T-helper 2 cell (primary cell): ENCODE results near the gene COL13A1.

ENCODE experiments used
- DNase-seq, 5 experiments: peaks; one replicate each; pipeline versions ENCODE4 v3.0.0 to v3.0.0-alpha.2; 2012 to 2022

COL13A1 gene

DNA sequence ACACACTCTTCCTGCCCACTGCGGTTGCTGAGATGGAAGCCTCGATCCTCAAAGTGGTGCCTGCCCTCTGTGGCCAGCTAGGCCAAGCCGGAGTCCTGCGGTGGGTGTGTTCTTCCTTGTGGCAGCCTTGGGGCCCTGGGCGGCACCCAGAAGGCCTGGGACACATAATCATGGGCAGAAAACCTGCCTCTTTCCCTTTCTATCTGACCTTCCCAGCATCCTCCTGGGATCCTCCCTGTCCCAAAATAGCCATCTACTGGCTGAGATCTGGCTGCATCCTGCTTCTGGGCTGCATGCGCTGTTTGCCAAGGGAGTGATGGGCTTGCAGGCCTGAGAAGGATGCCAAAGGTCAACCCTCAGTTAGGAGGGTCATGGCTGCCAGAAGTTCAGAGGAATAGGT, 23.9 kb downstream of the COL13A1 start:
- no peak for DNase-seq

DNA sequence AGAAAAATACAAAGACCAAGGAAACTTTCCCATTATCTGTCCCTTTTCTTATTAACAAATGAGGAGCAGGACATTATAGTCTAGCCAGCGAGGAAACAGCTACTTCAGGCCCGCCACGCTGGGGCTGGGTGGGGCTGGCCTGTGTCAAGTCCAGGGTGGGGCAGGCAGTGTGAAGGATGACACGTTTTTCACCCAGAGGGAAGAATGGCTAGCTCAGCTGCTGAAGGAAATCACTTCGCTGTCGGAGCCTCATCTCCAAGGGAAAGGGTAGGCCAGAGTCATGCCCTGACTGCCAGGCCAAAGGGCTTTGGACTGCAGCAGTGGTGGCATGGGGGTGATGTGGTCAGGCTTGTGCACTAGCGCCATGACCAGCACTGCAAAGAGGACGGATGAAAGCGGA, 24.4 kb downstream of the COL13A1 start:
- DNase-seq = no peak

DNA sequence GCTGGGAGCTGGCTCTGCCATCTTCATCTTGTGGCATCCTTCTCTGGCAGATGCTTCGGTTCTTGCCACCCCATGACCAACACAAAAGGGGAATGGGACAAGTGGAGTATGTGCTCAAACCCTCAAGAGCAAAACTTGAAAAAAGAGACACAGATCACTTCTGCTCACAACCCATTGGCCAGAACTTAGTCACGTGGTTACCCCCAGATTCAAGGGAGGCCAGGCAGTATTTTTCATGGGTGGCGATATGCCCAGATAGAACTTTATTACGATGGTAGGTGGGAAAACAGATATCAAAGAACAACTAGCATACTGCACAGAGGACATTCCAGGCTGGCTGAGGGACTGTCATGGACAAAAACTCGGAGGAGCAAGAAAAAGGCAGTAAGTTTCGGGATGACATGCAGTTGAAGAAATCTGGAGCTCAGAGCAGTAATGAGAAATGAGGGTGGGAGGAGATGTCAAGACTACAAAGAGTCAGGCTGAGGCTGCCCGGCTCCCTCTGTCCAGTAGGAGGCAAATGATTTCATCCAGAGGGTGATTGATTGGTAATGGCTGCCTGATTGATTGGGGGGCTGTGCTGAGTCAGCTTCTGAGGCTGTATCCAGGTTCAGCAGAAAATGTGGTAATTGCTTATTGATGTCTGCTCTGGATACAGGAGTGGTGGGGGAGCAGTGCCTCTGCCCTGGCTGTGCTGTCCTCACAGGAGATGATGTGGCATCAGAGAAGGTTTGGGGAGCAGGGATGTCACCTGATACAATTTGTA, 25.3 kb downstream of the COL13A1 start:
- DNase-seq = no peak

DNA sequence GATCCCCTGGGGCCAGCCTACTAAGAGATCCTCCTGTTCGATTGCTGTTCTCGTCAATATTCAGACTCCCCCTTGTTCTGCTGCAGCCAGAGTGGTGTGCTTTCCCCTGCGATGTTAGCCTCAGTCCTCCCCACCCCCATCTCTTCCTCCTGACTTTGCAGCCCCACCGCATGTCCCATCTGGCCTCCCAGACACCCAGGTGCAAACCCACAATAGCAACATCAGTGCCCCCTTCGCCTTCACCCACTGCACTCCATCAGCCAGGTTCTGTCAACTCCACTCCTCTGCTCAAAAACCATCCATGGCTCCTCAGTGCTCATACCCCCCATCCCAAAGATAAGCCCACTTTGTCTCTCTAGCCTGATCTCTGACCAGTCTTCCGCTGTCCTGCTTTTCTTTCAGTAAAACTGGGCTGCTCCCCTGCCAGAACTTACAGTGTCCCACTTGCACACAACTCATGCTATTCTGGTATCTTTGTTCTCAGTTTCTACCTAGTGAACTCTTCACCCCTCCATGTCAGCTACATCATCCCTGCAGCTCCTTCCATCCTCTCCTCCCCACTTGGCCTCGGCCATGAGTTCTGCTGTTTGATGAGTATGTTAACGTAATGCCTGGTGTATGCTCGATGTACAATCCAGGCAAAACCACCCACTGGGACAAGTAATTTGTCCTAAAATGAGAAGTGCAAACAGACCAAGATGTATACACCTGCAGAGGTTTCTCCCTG, 26.6 kb downstream of the COL13A1 start:
- no peak for DNase-seq

DNA sequence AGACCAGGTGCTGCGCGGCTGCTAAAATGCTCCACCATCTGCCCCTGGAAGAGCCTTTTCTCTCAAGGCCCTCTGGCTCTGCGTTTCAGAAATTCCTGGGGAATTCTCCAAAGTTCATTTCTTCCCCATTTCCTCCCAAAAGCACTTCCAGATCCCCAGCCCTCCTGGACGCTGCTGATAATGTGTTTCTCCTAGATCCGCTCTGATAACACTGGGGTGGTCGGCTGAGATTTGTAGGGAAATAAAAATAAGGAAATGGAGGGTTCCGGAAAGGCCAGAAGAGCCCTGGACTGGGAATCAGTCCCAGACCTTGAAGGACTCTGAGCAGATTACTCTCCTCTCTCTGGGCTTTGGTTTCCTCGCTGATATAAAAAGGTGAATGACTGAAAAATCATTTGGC, 28.1 kb downstream of the COL13A1 start:
- DNase-seq = no peak

DNA sequence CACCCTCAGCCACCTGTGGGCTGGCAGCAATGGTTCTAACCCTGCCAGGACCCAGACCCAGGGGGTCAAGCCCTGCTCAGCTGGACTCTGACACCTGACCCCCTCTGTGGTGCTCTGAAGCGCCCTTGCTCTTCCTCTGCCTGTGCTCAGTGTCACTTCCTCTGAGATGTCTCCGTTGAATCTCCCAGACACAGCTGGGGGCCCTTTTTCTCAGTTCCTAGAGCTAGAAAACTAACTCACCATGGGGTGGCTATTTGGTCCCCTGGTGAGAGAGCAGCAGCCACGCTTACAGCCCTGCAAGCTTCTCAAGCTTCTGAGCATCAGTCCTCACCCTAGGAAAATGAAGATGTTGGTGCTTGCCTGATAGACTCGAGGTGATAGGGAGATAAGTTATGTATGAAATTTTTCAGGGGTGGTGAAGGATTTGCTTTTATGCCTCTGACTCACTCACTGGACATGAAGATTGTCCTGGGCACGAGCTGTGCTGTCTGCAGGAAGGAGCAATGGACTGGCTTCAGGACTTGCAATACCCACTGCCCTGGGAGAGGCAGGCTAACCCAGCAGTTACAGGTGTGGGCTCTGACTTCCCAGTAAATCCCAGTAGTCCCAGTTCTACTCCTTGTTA, 29.6 kb downstream of the COL13A1 start:
- DNase-seq = no peak

DNA sequence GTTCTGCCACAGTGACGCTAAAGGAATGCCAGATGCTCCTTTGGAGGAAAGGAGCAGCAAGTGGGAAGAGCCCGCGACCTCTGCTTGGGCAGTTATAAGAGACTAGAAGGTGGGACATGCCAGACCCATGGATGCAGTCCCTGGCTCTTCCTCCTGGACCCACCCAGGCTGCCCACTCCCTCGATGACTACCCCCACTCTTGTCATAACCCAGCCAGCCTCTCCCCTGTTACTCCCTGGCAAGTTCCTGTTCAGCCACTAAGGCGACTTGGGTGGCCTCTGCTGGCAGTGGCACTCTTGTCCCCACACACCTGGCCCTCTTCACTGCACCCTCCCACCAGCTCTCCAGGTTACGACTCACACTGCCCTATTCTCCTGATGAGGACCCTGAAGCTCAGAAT, 33.5 kb downstream of the COL13A1 start:
- DNase-seq = no peak

DNA sequence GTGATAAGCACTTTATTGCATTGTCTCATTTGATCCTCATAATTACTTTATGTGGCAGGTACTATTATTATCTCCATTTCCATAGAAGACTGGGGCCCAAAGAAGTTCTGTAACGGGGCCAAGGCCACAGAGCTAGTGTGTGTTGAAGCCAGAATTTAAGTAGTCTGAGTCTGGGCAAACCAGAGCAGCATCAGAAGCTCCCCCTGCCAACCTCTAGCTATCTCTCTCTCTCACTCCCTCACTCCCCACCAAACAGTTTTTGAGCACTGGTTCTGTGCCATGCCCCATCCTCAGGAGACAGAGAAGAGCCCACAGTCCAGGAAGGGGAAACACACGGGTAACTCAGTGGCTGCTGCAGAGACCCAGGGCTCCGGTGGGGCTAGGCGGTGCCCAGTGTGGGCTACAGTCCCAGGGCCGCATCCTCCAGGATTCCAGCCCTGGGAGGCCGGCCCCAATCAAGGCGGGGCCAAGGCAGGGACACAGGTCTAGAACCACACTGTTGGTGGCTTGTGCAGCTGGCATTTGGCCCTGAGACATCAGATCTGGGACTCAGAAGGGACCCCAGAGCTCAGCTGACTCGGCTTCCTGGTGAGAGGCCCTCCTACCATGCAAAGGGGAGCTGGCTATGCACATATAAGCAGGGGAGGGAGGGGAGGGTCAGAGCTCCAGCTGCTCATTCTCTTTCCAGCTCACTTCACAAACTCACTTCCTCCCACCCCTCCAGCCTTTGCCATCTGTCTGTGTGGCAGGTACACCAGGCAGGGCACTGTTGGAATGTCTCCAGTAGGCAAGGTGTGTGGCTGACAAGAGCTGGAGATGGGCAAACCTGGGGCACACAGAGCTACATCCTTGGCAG, 34.4 kb downstream of the COL13A1 start:
- DNase-seq = no peak

DNA sequence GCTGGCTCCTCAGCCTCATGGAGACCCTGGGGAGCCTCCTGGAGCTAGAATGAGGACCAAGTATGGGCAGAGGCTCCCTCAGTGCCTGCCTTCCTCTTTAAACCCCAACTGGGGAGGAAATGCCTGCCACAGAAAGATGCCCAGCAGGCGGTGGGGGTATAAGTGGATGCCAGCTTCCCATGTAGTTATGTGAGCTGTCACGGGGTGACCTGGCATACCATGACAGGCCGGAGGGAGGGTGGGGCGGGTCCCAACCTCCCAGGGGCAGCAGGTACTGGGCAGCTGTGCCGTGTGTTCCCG, 35.0 kb downstream of the COL13A1 start:
- DNase-seq = no peak

DNA sequence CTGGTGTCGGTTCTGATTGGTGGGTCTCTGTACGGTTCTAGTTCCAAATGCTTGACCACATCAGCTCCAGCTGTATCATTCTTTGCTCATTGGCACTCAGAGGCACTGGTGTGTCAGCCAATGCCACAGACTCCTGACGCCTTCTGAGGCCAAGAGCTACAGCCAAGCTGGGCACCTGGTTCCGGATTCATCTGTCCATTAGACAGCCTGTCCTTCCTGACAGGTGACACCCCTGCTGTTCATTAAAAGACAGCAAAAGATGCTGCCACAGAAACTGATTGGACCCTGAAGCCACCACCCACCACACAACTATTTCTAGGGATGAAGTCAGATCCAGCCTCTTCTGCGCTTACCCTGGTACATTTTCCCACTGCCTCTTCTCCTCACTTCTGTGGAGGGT, 35.6 kb downstream of the COL13A1 start:
- DNase-seq = no peak

DNA sequence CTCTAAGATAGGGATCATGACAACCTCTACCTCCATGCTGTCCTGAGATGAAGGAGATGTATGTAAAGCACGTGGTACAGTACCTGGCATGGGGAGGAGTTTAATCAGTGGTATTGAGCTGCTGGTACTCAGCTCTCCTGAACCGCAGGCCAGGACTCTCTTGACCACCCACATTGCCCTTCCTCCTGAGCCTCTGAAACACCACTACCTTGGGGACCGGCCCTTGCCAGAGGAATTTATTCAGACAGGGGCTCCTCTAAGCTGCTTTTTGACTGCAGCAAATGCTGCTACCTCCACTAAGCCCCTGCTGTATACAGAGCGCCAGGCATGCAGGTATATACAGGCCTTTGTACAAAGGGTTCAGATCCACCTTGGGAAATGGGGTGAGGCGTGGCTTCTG, 36.7 kb downstream of the COL13A1 start:
- no peak for DNase-seq

DNA sequence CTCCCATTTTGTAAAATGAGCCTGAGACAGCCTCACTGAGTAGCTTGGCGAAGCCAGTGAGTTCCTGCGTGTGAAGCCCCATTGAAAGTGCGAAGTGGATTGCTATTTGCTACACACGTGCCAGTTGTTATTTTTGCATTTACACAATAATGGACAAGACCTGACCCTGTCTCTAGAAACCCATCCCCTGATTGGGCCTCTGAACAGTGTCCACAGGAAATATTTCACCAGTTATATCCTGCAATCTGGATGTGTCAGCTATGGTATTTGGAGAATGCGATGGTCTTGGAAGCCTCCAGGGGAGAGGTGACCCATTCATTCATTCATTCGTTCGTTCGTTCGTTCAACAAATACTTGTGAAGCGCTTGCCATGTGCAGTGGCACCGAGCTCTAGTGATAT, 37.1 kb downstream of the COL13A1 start:
- no peak for DNase-seq

DNA sequence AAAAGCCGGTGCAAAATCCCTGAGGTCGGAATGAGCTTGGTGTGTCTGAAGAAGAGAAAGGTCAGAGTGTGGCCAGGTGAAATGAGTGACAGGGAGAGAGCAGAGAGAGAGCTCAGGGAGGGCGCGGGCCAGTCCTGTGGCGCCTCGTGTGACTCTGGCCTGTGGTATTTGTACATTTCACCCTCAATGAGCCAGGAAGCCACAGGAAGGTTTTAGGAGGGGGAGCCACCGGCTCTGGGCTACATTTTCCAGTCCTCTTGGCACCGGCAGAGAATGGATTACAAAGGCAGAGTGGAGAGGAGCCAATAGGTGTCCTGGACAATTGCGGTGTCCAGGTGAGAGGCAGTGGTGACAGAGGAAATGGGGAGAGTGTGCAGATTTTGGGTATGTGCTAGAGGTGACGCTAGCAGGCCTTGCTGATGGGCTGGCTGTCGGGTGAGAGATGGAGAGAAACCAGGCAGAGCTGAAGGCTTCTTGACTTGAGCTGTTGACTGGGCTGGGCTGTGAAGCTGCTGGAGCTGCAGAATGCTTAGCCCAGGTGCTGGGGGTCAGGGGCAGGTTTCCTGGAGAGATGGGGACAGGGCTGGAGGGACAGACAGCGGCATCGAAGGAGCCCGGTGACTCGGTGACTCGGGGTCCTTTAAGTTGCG, 38.1 kb downstream of the COL13A1 start:
- DNase-seq = no peak

DNA sequence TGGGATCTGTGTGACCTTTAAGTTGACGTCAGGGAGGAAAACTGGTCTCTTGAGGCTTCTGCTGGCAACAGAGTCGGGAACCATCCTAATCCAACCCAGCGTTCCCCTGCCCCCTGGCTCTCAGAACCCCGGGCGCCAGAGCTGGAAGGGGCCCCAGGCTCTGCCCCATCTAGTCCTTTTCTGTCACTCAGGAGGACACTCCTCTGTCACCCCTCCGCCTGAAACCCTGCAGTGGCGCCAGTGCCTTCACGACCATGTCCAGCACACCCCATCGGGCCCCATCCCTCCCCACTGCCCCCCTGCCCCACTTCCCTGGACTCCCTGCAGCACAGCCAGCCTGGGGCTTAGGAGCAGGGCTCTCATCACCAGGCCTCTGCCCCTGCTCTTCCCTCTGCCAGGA, 39.1 kb downstream of the COL13A1 start:
- no peak for DNase-seq

DNA sequence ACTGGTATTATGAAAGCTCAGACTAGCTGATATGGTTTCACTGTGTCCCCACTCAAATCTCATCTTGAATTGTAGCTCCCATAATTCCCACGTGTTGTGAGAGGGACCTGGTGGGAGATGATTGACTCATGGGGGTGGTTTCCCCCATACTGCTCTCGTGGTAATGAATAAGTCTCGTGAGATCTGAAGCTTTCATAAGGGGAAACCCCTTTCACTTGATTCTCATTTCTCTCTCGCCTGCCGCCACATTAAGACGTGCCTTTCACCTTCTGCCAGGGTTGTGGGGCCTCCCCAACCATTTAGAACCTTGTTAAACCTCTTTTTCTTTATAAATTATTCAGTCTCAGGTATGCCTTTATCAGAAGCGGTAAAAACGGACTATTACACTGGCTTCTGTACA, 40.3 kb downstream of the COL13A1 start:
- peak in 1 of 5 experiments; percentile 39 for DNase-seq

DNA sequence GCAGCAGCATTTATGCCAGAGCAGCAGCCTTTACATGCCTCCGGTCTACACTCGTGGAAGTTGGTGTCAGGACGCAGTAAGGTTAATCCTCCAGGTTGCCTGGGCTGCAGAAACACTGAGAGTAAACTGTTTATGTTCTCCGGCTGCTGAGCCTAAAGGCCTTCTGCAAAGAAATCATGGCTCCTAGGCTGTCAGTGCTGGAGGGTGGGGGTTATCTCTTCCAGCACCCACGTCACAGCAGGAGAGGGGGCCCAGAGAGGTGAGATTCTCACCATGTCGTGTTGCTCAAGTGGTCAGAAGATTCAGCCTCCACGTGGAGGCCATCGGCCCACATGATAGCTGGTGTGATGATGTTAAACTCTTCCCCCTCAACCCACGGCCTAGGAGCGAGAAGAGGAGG, 41.2 kb downstream of the COL13A1 start:
- no peak for DNase-seq

DNA sequence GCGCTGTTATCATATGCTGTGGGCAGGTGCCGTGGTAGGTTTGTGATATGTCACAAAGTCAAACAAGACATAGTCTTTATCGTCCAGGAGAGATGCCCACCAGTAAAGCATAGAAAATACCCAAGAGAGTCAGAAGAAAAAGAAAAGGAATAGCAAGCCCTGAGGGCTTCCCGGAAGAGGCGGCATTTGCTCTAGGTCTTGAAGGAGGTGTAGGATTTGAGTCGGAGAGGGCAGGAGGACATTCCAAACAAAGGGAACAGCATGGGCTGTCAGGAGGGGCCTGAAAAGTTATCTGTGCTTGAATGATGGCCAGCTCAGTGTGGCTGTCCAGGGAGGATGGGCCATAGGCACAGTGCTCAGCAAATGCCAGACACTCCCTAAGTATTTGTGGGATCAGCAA, 42.2 kb downstream of the COL13A1 start:
- DNase-seq = no peak

DNA sequence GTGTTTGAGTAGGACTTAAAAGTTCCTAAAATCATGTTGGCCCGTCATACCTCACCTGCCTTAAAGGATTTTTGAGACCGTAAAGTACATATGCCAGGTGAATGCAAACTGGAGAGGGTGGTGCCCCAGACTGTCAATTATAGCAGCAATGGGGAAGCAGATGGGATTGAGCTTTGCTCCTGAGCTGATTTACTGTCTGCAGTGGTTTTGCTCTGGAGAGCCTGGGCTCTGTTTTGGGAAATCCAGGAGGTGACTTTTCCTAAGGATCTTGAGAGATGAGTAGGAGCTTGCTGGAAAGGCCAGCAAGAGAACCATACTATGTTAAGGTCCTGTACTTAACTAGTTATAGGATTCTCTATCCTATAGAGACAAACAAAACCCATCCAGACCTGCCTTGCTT, 43.0 kb downstream of the COL13A1 start:
- DNase-seq = no peak

DNA sequence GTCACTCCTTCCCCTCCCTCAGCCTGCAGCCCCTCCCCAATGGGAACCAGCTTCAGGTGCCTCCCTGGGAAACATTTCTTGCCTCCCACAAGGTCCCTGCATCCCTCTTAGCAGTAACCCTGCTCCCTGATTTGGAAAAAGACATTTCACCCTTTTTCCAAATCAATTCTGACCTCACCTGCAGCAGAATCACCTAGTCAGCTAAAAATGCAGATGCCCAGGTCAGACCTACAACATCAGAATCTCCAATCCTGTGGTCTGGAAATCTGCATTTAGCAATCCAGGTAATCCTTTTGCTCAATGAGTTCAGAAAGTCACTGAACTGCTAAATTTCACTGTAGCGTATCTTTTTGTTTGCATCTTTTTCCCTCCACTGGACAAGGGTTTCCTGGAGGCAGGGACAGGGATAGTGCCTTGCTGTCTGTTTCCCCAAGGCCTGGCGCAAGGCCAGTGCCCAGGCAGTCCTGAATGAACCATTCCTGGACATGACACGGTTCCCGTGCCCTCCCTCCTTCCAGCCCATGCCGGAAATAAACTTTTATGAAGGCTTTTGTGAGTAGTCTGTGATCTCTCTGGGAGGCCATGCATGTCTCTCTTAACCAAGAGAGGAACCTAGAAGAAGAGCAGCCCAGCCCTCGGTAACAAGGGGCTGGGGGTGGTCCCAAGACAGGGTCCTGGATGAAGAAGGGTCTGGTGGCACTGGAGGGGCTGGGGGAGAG, 44.0 kb downstream of the COL13A1 start:
- DNase-seq = no peak

DNA sequence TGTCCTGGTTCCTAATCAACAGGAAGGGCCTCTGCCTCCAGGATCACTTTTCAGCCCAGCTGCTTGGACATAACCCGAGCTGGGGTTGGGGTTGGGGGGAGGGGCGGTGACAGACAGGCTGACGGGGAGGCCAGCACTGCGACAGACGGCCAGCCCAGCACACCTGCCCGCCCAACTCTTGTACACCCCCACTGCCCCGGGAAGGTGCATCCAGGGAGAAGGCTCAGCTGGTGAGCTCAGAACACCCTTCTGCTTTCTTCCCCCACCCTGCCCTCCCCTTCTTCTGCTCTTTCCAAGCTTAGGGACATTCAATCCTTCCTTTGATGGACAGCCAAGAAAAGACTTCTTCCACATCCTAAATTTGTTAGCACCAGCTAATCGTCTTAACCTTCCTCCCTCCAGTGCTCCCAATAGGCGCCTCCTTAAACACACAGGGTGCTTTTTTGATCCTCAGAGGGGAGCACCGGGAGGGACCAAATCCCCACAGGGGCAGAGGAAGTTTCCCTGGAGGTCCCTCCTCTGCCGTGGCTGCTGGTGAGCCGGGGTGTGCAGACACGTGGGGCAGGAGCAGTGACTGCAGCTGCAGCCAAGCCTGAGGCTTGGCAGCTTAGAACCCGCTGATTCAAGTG, 44.7 kb downstream of the COL13A1 start:
- no peak for DNase-seq

DNA sequence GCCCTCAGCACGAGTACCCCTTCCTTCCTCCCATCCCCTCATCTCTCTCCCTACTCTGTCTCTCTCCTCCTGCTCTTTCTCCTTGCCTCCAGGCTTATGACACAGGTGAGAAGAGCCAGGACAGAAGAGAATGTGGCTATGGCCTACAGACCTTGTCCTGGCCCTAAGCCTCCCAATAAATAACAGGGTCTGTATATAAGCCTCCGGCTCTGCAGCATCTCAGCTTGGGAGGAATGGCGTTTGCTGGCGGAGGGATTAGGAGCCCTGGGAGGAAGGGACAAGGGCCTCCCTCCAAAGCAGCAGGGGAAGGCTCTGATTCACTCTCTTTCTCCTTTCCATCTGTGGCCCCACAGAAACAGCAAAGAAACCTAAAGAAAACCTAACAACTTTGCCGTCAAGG, 45.8 kb downstream of the COL13A1 start:
- no peak for DNase-seq

DNA sequence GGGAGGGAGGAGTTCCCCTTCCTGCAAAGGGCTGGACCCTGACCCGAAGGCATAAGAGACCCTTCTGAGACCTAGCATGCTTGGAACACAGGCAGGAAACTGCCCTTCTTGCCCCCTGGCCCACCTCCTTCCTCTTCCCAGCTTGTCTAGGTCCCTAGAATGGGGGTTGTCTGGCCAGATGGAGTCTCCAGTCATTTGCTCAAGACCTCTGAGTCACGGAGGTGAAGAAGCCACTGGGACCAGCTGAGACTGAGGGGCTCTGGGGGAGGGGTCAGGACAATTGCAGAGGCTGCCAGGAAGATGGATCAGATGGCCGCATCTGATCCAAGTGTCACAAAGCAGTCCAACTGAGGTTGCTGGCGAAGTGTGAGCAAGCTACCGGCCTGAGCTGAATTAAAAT, 46.2 kb downstream of the COL13A1 start:
- DNase-seq = no peak
